ENCODE results near the gene RPE65.

GRCh38 chr1:68470388-68470970 is 20.7 kb upstream of the RPE65 start:
- TF ChIP-seq CTCF (IDR thresholded peaks at IDR 0.05; ENCODE audit: borderline replicate concordance, extremely low read depth, low read length, poor library complexity, severe bottlenecking), result peak; percentile 64
- no peak for TF ChIP-seq EZH2 (IDR thresholded peaks at IDR 0.05; ENCODE audit: borderline replicate concordance, low read depth, low read length, severe bottlenecking)

Data from DND-41 (cell line).